HG02588 (cell line): Measurements from ENCODE around the gene DTX2.
A peak's percentile ranks its signal among the peaks of the same experiment; 100 is the strongest.
"Not testable (repeated sequence)": the region's sequence is repeated elsewhere in the genome, so short reads cannot be mapped to it uniquely, and the experiment has no call there.

Experiments used
- ATAC-seq: cut with Tn5 transposase; IDR thresholded peaks from one replicate; pipeline ENCODE4 v1.9.1; 2021; ENCODE audit warnings: mild to moderate bottlenecking, moderate library complexity; ENCODE audit not compliant: unreplicated experiment

Gene DTX2

DNA sequence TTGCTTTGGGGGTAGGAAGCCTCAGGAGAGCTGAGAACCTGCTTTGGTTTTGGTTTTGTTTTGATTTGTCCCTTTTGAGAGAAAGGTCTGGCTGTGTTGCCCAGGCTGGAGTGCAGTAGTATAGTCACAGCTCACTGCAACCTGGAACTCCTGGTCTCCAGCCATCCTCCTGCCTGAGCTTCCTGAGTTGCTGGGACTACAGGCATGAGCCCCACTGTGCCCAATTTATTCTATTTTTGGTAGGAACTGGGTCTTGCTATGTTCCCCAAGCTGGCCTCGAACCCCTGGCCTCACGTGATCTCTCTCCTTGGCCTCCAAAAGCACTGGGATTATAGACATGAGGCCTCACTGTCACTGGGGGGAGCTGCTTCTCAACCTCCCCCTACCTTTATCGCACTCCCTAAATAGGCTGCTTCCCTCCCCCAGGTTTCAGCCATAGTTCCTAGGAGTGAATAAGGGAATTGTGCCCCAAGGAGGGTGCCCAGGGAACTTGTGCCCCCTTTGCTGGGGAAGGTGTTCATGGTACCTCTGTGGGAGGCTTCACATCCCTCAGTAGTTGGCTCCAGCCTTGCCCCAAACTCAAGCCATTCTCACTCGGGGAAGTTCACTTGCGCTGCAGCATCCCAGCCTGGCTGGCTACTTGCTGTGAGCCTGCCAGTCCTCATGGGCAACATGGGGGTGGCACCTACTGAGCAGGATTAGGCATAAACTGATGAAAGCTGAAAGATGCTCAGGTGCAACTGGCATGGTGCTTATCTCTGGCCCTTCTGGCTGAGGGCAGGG, 18.7 kb upstream of the DTX2 start:
- ATAC-seq: not testable (repeated sequence)

DNA sequence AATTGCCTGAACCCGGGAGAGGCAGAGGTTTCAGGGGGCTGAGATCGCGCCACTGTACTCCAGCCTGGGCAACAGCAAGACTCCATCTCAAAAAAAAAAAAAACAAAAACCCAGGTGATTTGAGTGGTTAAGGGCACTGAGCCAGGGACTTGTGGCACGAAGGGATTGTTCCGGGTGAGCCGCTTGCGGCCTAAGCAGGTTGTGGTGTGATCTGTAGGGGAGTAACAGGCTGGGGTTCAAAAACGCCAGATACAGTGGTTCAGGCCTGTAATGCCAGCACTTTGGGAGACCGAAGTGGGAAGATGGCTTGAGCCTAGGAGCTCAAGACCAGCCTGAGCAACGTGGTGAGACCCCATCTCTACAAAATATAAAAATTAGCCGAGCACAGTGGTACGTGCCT, 17.7 kb upstream of the DTX2 start:
- ATAC-seq: not testable (repeated sequence)

DNA sequence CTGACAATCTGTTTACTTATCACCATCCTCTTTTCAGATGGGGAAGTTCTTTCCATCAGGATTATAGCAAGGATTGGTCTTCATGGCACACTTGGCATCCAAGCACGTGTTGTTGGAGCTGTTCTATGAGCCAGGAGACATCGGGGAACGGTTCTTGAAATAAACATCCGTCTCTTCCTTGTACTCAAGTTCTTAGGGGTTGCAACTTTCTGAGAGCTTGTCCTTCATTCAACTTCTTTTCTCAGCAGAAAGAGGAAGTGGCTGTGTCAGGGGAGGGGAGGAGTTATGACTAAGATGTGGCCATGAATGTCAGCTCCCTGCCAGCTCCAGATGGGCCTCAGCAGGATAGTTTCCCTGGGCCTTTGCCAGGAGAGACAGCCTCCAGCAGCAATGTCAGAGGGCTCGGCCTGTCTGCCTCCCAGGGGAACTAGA, 15.9 kb upstream of the DTX2 start:
- ATAC-seq: peak; percentile 91

DNA sequence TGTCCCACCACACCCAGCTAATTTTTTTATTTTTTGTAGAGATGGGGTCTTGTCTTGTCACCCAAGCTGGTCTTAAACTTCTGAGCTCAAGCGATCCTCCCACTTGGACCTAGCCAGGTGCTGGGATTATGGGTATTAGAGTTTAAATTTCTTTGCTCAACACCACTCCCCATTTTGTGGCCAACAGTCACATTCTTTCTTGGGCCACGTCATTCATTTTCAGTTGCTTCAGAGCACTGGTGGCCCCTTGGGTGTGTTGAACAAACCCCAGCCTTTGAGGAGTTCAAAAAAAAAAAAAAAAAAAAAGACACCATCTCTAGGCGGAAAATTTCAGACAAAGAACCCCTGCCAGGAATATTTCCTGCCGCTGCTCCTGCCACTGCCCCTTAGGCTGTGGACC, 4.5 kb upstream of the DTX2 start:
- not testable (repeated sequence) for ATAC-seq

DNA sequence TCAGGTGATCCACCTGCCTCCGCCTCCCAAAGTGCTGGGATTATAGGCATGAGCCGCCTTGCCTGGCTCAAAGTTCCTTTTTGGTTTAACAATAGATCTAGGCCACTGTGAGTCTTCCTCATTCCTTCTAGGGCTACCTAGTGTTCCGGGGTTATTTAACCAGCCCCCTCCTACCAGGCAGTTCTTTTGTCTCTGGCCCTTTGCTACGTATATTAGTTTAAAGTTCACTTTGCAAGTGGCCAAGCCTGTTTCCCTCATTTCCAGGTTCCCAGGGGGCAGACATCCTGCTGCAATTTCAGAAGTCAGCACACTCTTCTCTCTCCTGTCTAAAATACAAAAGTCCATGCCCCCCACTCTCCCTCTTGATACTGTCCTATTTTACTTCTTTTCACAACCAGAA, 3.0 kb upstream of the DTX2 start:
- not testable (repeated sequence) for ATAC-seq

DNA sequence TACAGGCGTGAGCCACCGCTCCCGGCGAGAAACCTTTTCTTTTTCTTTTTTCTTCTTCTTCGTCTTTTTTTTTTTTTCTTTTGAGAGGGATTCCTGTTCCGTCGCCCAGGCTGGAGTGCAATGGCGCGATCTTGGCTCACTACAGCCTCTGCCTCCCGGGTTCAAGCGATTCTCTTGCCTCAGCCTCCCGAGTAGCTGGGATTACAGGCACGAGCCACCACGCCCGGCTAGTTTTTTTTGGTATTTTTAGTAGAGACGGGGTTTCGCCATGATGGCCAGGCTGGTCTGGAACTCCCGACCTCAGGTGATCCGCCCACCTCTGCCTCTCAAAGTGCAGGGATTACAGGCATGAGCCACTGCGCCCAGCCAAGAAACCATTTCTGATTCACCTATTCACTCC, 742 bp upstream of the DTX2 start:
- ATAC-seq: not testable (repeated sequence)

DNA sequence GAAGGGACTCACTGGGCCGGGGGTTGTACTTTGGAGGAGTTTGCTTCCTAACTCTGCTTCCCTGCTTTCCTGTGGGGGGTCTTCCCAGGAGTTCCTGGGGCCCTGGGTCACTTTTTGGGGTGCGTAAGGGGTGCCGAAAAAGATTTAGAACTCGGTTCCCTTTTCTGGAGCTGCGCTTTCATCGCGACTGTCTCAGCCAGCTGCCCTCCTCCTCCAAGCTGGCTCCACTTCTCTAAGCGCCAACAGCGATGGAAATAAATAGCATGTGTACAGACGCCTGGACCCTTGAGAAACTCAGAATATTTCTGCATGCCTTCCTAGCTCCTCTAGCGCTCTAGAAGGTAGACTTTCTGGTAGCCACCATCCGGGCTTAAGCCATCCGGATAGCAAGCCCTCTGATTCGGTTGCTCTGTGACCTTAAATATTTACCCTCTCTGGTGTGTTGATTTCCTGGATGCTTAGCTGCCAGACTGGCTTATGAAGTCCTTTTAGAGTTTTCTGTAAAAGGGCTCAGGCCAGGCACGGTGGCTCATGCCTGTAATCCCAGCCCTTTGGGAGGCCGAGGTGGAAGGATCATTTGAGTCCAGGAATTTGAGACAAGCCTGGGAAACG, 868 bp downstream of the DTX2 start:
- peak; percentile 2 for ATAC-seq

DNA sequence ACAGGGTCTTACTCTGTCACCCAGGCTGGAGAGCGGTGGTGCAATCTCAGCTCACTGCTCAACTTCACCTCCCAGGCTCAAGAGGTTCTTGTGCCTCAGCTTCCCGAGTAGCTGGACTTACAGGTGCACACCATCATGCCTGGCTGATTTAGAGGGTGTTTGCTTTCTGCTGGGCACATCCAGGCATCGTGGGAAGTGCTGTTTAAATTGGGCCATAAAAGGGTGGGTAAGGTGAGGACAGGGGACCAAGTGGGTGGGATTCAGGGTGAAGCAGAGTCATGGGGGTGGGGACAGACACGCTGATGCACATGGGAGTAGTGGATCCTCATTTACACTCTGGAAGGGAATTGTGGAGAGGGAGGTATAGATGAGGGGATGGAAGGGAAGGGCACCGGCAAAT, 3.5 kb downstream of the DTX2 start:
- not testable (repeated sequence) for ATAC-seq

DNA sequence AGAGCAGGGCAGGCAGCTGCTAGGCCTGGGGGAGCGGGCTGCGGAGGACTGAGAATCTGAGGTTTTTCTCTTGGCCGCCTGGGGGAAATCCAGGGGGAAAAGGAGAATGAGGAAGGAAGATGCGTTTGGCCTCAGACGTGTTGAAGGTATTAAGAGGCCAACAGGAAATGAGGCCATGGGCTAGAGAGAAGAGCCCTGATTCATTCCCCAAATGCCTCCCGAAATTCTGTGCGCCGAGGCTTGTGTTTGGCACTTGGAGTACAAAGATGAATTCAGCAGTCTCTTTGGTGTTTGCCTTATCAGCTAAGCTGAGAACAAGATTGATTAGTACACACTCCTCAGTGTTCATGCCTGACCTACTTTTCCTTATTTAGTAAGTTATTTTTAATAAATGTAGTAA, 4.4 kb downstream of the DTX2 start:
- ATAC-seq: not testable (repeated sequence)

DNA sequence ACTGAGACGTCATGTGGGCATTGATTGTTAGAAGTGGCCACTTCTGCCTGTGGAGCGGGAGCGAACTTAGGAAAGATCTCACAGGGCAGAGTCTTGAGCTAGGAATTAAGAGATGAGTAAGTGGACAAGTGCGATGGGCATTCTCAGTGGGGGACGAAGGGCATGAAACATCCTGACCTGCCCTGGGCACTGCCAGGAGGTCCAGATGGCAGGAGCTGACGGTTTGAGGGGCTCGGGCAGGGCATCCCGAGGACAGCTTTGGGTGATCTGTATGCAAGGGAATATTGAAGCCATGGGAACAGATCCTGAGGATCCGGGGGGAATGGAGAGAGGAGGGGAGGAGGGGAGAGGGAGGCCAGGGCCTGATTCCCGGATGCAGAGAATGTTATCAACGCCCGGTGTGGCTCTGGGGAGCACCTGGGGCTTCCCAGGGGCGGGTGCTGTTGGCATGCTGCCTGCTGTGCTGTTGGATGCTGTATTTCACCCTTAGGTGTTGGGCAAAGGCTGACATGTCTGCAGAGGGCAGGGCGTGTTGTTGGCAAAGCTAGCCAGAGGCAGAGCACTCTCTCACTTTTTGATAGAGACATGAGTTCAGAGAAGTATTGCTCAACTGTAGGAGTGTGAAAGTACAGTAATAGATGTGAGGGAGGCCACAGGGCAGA, 6.4 kb downstream of the DTX2 start:
- ATAC-seq: not testable (repeated sequence)

DNA sequence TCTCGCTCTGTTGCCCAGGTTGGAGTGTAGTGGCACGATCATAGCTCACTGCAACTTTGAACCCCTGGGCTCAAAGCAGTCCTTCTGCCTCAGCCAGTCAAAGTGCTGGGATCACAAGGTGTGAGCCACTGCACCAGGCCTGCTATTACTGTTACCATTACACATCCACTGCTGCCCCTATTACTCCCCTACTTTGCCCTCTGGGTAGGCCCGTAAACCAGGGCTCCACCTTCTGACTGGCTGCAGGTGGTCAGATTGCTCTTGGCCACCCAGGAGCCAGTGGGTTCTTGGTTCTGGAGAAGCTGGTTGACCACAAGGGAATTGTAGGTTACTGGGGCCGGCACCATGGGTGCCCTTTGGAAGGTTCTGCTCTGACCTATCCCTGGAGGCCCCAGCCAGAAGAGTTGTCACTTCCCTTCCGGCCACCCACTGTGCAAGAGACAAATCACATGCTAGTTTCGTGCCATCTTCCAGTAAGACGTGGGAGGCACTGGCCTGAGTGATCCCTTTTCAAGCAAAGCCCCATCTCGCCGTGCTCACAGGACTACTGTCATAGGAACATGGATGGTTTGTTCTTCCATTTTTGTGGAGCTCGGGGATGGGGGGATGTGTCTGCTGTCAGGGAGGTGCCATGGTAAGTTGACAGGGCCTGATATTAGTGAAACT, 10.2 kb downstream of the DTX2 start:
- ATAC-seq: not testable (repeated sequence)

DNA sequence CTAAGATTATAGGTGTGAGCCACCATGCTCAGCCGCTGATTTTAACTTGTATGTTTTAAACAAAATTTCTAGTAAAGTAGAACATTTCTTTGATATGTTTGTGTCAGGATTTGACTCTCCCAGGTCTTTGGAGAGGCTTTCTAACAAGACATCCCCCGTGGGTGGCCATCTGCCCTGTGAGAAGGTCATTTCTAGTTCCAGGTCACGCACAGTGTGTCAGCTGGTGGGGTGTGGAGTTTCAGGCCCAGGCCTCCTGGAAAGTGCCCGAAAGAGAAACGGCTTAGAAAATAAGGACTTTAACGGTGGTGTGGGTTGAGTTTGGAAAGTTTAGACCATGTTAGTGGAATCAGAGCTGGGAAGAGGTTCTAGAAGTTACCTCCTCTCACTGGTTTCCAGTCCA, 11.6 kb downstream of the DTX2 start:
- ATAC-seq: not testable (repeated sequence)

DNA sequence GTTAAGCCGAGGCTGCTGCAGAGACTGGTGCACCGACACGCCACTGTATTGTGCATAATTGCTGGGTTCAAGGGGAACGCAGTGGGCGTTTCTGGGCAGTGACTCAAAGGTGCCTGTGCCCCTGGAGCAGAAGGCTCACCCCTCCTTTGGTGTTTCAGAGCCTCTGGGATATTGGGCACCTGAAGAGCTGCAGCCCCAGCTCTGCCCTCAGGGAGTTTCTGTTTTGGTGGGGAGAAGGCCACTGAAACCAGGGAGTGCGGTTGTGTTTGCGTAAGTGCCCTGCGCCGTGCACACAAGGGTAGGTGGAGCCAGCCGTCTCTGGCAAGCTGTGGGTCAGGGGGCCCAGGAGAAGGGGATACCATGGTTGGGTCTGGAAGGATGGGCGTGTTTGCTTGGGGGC, 14.8 kb downstream of the DTX2 start:
- not testable (repeated sequence) for ATAC-seq

DNA sequence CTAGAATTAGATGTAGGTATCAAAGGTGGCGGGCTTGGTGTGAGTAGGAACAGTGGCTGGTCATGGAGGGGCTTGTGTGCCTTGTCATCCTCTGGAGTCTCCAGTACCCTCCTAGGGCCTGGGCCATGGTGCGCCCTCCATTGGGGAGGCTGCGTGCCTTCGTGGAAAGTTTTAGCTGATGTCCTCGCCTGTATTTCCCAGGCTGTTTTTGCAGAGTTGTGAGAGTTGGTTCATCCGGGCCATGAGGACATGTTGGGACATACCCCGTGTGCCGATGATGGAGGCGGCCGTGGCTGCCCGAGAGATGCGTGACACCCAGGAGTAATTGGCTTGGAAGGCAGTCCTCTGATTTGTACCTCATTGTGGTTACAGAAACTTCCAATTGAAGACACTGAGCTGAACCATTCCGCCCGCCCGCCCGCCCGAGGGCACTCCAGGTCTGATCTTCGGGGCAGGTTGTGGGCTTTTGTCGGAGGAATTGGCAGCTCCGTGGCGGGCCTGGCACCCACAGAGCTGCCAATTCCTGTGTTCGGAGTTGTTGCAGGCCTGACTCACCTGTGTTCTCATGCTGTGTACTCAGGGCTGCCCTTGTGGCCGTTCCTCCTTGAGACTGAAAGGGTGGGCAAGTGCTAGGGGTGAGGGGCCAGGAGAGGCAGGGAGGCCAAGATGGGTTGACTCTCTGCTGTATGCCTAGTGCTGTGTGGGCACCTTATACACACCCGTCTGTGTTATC, 15.4 kb downstream of the DTX2 start:
- ATAC-seq: not testable (repeated sequence)

DNA sequence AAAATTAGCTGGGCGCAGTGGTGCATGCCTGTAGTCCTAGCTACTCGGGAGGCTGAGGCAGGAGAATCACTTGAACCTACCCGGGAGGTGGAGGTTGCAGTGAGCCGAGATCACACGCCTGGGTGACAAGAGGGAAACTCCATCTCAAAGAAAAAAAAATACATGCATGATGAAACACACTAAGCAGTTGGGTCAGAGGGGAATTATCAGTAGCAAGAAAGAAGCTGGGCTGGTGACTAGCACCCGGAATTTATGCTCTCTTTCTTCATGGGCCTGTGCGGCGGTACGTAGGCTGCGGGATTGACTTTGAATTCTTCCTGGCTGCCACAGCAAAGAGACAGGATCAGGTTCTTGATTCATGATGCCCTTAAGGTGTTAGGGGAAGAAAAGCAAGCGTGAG, 18.1 kb downstream of the DTX2 start:
- not testable (repeated sequence) for ATAC-seq

DNA sequence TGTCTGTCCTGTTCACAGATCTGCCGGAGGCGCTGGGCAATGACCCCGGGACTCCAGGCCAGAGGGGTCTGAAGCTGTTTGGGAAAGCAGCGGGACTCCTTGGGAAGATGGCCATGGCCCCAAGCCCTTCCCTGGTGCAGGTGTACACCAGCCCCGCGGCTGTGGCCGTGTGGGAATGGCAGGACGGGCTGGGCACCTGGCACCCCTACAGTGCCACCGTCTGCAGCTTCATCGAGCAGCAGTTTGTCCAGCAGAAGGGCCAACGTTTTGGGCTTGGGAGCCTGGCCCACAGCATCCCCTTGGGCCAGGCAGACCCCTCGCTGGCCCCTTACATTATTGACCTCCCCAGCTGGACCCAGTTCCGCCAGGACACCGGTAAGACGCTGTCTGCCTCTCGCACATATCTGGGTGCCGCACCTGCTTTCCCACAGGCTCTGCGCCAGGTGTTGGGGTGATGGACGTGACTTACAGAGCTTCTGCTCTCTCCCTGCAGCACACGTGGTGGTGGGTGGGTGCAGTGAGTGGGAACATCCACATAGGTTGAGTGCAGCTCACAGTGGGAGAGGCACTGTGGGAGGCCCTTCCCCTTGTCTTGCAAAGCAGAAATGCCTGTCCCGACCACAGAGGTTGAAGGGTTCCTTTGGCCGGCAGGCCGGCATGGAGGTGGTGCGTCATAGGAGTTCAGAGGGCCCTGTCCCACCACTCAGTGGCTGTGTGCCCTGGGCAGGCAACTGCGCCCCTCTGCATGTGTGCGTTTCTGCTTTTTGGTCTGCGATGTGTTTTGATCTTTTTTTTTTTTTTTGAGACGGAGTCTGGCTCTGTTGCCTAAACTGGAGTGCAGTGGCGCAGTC, 19.1 kb downstream of the DTX2 start:
- ATAC-seq: not testable (repeated sequence)

DNA sequence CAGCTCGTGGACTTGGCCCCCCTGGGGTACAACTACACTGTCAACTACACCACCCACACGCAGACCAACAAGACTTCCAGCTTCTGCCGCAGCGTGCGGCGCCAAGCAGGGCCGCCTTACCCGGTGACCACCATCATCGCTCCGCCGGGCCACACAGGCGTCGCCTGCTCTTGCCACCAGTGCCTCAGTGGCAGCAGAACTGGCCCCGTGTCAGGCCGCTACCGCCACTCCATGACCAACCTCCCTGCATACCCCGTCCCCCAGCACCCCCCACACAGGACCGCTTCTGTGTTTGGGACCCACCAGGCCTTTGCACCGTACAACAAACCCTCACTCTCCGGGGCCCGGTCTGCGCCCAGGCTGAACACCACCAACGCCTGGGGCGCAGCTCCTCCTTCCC, 21.2 kb downstream of the DTX2 start:
- not testable (repeated sequence) for ATAC-seq

DNA sequence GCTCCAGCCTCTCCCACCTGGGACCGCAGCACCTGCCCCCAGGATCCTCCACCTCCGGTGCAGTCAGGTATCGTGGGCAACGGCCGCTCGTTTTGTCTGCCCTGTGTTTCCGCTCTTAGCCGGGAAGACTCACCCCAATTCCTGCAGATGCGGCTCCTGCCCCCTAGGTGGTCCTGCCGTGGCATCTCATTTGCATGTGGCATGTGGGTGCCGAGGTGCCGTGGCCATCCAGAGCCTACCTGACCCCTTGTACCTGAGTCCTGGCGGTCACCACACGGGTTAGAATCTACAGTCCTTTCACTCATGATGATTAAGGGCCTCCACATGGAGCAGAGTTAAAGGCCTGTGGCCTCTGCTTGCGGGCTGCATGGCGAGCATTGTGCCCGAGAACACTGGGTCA, 21.6 kb downstream of the DTX2 start:
- ATAC-seq: not testable (repeated sequence)

DNA sequence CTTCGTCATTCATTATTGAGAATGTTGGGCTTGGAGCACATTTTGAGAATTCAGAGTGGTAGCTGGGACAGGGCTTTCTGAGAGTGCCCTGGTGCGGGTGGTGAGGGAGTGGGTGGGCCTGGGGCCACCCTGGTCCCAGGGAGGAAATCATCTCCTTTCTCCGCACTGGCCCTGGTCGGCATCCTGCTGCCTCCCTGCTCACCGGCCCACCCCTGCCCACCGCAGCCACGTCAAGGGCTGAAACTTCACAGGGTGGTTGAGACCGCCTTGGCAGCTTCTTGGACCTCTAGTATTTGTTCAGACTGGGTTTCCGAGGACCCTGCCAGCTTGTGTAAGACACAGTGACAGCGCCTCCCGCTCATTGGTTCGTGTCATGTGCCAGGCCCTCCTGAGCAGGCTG, 22.9 kb downstream of the DTX2 start:
- not testable (repeated sequence) for ATAC-seq
